SK-N-SH treated with all-trans-retinoic acid at 6 μM for 48 hours (cell line): ENCODE measurements around the gene CRIP1.

Experiments used
- ARNTL ChIP-seq: fragments of 450-650 bp; formaldehyde crosslinking; IDR thresholded peaks from 2 replicates; pipeline ENCODE4 v1.5.0; 2020; ENCODE audit warnings: low read depth, mild to moderate bottlenecking, moderate library complexity, borderline replicate concordance
- CREB5 ChIP-seq: fragments of 250-450 bp; sonication (Bioruptor Pico); IDR thresholded peaks from 2 replicates; pipeline ENCODE4 v1.5.1; 2020; ENCODE audit warnings: low read depth, mild to moderate bottlenecking, moderate library complexity
- CSDC2 ChIP-seq: fragments of 250-450 bp; sonication (Bioruptor Pico); IDR thresholded peaks from 2 replicates; pipeline ENCODE4 v1.5.0; 2020; ENCODE audit warnings: mild to moderate bottlenecking, moderate library complexity
- ISL1 ChIP-seq: fragments of 250-450 bp; sonication (Bioruptor Pico); IDR thresholded peaks from 2 replicates; pipeline ENCODE4 v2.1.2; 2022; ENCODE audit warnings: mild to moderate bottlenecking, moderate library complexity
- PATZ1 ChIP-seq: fragments of 250-450 bp; sonication (Bioruptor Pico); IDR thresholded peaks from 2 replicates; pipeline ENCODE4 v1.8.0; 2020; ENCODE audit warnings: mild to moderate bottlenecking, moderate library complexity, borderline replicate concordance
- PPARA ChIP-seq: fragments of 250-450 bp; sonication (Bioruptor Pico); IDR thresholded peaks from 2 replicates; pipeline ENCODE4 v1.5.0; 2020; ENCODE audit warnings: mild to moderate bottlenecking, borderline replicate concordance
- RARB ChIP-seq: fragments of 250-450 bp; sonication (Bioruptor Pico); IDR thresholded peaks from 2 replicates; pipeline ENCODE4 v1.8.0; 2021; ENCODE audit warnings: mild to moderate bottlenecking, moderate library complexity
- ZC3H10 ChIP-seq: fragments of 250-450 bp; sonication (Bioruptor Pico); IDR thresholded peaks from 2 replicates; pipeline ENCODE4 v1.5.1; 2021; ENCODE audit warnings: mild to moderate bottlenecking, moderate library complexity
- ZFP3 ChIP-seq: fragments of 250-450 bp; sonication (Bioruptor Pico); IDR thresholded peaks from 2 replicates; pipeline ENCODE4 v1.5.0; 2020; ENCODE audit warnings: mild to moderate bottlenecking, moderate library complexity
- ZFP30 ChIP-seq: fragments of 450-650 bp; formaldehyde crosslinking; IDR thresholded peaks from 2 replicates; pipeline ENCODE4 v1.5.0; 2022; ENCODE audit warnings: mild to moderate bottlenecking, moderate library complexity
- ZNF70 ChIP-seq: fragments of 450-650 bp; formaldehyde crosslinking; IDR thresholded peaks from 2 replicates; pipeline ENCODE4 v1.5.0; 2020; ENCODE audit warnings: mild to moderate bottlenecking, moderate library complexity
- ZNF8 ChIP-seq: fragments of 450-650 bp; formaldehyde crosslinking; IDR thresholded peaks from 2 replicates; pipeline ENCODE4 v1.5.0; 2020; ENCODE audit warnings: mild to moderate bottlenecking, moderate library complexity

- TF ChIP-seq ARNTL (CRISPR knock-in tag), result no peak
- TF ChIP-seq ISL1 (CRISPR knock-in tag), result no peak
- no peak for TF ChIP-seq ZNF8
- TF ChIP-seq ZFP30 (CRISPR knock-in tag), result no peak
- TF ChIP-seq CSDC2 (CRISPR knock-in tag), result no peak
- no peak for TF ChIP-seq PATZ1
- TF ChIP-seq ZFP3 (CRISPR knock-in tag), result no peak
- TF ChIP-seq PPARA (CRISPR knock-in tag), result no peak
- no peak for TF ChIP-seq ZNF70 (CRISPR knock-in tag)
- TF ChIP-seq CREB5 (CRISPR knock-in tag), result no peak
- no peak for TF ChIP-seq ZC3H10 (CRISPR knock-in tag)
- no peak for TF ChIP-seq RARB (CRISPR knock-in tag)
Observed at GRCh38 chr14:105470350-105471296, 16.1 kb upstream of the CRIP1 start.
